ENCODE data around the gene PSMB3.
A peak's percentile ranks its signal among the peaks of the same experiment; 100 is the strongest.

Gene PSMB3

GRCh38 chr17:38798614-38799500 is 46.3 kb downstream of the PSMB3 start:
- DNase-seq: peak; percentile 51

- DNase-seq: peak; percentile 76
These were observed 47.1 kb downstream of the PSMB3 start, which contains the start of gene PIP4K2B for GRCh38 chr17:38799501-38800236. Gene PIP4K2B (minus strand): TSS chr17:38799556. CDS start chr17:38799424, 132 bp downstream.

- DNase-seq: no peak
These were observed 47.8 kb downstream of the PSMB3 start for GRCh38 chr17:38800237-38800760.

GRCh38 chr17:38809828-38810227 is 57.3 kb downstream of the PSMB3 start:
- no peak for DNase-seq

All from T-helper 9 cell (primary cell).